ENCODE measurements around the gene HOXA9.
A peak's percentile ranks its signal among the peaks of the same experiment; 100 is the strongest.

DNA sequence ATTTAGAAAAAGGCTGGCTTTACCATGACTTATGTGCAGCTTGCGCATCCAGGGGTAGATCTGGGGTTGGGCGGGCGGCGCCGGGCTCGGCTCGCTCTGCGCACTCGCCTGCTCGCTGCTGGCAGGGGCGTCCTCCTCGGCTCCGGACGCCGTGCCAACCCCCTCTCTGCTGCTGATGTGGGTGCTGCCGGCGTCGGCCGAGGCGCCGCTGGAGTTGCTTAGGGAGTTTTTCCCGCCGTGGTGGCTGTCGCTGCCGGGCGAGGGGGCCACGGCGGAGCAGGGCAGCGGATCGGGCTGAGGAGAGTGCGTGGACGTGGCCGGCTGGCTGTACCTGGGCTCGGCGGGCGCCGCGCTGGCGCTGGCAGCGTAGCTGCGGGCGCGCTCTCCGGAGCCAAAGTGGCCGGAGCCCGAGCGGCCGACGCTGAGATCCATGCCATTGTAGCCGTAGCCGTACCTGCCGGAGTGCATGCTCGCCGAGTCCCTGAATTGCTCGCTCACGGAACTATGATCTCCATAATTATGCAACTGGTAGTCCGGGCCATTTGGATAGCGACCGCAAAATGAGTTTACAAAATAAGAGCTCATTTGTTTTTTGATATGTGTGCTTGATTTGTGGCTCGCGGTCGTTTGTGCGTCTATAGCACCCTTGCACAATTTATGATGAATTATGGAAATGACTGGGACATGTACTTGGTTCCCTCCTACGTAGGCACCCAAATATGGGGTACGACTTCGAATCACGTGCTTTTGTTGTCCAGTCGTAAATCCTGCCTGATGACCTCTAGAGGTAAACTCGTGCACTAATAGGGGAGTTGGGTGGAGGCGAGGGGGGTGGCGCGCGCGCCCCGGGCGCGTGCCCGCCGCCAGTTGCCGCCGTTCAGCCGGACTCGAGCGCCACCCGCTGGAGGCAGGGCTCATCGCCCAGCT lies 22.1 kb downstream of the HOXA9 start, which contains the start of gene HOXA5:
- TF ChIP-seq, protein P1, sequence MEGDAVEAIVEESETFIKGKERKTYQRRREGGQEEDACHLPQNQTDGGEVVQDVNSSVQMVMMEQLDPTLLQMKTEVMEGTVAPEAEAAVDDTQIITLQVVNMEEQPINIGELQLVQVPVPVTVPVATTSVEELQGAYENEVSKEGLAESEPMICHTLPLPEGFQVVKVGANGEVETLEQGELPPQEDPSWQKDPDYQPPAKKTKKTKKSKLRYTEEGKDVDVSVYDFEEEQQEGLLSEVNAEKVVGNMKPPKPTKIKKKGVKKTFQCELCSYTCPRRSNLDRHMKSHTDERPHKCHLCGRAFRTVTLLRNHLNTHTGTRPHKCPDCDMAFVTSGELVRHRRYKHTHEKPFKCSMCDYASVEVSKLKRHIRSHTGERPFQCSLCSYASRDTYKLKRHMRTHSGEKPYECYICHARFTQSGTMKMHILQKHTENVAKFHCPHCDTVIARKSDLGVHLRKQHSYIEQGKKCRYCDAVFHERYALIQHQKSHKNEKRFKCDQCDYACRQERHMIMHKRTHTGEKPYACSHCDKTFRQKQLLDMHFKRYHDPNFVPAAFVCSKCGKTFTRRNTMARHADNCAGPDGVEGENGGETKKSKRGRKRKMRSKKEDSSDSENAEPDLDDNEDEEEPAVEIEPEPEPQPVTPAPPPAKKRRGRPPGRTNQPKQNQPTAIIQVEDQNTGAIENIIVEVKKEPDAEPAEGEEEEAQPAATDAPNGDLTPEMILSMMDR (IDR thresholded peaks at IDR 0.05): peak; percentile 92
- TF ChIP-seq EZH2 (IDR thresholded peaks at IDR 0.05) (peak; percentile 95), EZH2phosphoT487 (IDR thresholded peaks at IDR 0.05) (peak; percentile 95)
